HepG2 (cell line): ENCODE results near the gene BICDL2. TPM values are rescaled to one million over a fixed set of nuclear protein-coding genes. Genes with fewer than 3 reads are reported as not detected.

Experiments used
- ELF1 ChIP-seq: sonication (generic); formaldehyde crosslinking; IDR thresholded peaks from 2 replicates; pipeline ENCODE4 v1.4.0; 2020; ENCODE audit warnings: missing genetic modification reagents
- FOXO1 ChIP-seq: sonication (generic); formaldehyde crosslinking; IDR thresholded peaks from 2 replicates; pipeline ENCODE4 v1.4.0; 2020; ENCODE audit warnings: missing genetic modification reagents
- HDAC1 ChIP-seq: sonication (generic); formaldehyde crosslinking; IDR thresholded peaks from 2 replicates; pipeline ENCODE4 v1.5.1; 2020; ENCODE audit warnings: mild to moderate bottlenecking, missing genetic modification reagents
- JUND ChIP-seq: sonication (generic); formaldehyde crosslinking; IDR thresholded peaks from 2 replicates; pipeline ENCODE4 v1.8.0; 2022; ENCODE audit warnings: mild to moderate bottlenecking, missing genetic modification reagents
- KLF11 ChIP-seq: IDR thresholded peaks from 2 replicates; pipeline ENCODE4 v1.6.1; 2016; ENCODE audit warnings: missing compliant biosample characterization
- MTF2 ChIP-seq: sonication (generic); formaldehyde crosslinking; IDR thresholded peaks from 2 replicates; pipeline ENCODE4 v1.5.0; 2020; ENCODE audit warnings: missing genetic modification reagents, borderline replicate concordance
- MXD3 ChIP-seq: IDR thresholded peaks from 2 replicates; pipeline ENCODE4 v1.6.1; 2016; ENCODE audit warnings: mild to moderate bottlenecking, missing biosample characterization, missing genetic modification reagents
- NFKB2 ChIP-seq: sonication (generic); formaldehyde crosslinking; IDR thresholded peaks from 2 replicates; pipeline ENCODE4 v1.4.0; 2020; ENCODE audit warnings: missing genetic modification reagents, borderline replicate concordance
- PHF5A ChIP-seq: IDR thresholded peaks from one replicate; pipeline ENCODE4 v1.6.1; 2018; ENCODE audit warnings: low read depth, missing genetic modification reagents; ENCODE audit not compliant: unreplicated experiment
- PITX1 ChIP-seq: sonication (generic); formaldehyde crosslinking; IDR thresholded peaks from 2 replicates; pipeline ENCODE4 v1.5.1; 2020; ENCODE audit warnings: mild to moderate bottlenecking, missing genetic modification reagents
- POLR2G ChIP-seq: fragments of 200-400 bp; formaldehyde crosslinking; IDR thresholded peaks from 2 replicates; pipeline ENCODE4 v1.6.1; 2018; ENCODE audit warnings: mild to moderate bottlenecking, low read depth, low read length, moderate library complexity
- RBFOX2 ChIP-seq: fragments of 200-400 bp; formaldehyde crosslinking; IDR thresholded peaks from 2 replicates; pipeline ENCODE4 v1.6.1; 2017; ENCODE audit warnings: low read depth, mild to moderate bottlenecking, low read length
- RNF219 ChIP-seq: sonication (generic); formaldehyde crosslinking; IDR thresholded peaks from 2 replicates; pipeline ENCODE4 v1.5.0; 2020; ENCODE audit warnings: mild to moderate bottlenecking, missing genetic modification reagents
- SKIL ChIP-seq: sonication (generic); formaldehyde crosslinking; IDR thresholded peaks from 2 replicates; pipeline ENCODE4 v1.8.0; 2022; ENCODE audit warnings: missing genetic modification reagents, mild to moderate bottlenecking, moderate library complexity, borderline replicate concordance
- ZNF274 ChIP-seq: sonication (generic); formaldehyde crosslinking; IDR thresholded peaks from 2 replicates; pipeline ENCODE4 v1.5.1; 2020; ENCODE audit warnings: mild to moderate bottlenecking, missing genetic modification reagents
- ZNF317 ChIP-seq: sonication (generic); formaldehyde crosslinking; IDR thresholded peaks from 2 replicates; pipeline ENCODE4 v1.5.0; 2020; ENCODE audit warnings: mild to moderate bottlenecking, missing genetic modification reagents
- ZNF383 ChIP-seq: sonication (generic); formaldehyde crosslinking; IDR thresholded peaks from 2 replicates; pipeline ENCODE4 v1.4.0; 2020; ENCODE audit warnings: missing genetic modification reagents, mild to moderate bottlenecking, borderline replicate concordance
- ZNF496 ChIP-seq: sonication (generic); formaldehyde crosslinking; IDR thresholded peaks from 2 replicates; pipeline ENCODE4 v1.8.1; 2023; ENCODE audit warnings: mild to moderate bottlenecking, moderate library complexity, missing genetic modification reagents; ENCODE audit not compliant: insufficient replicate concordance
- ZNF775 ChIP-seq: sonication (generic); formaldehyde crosslinking; IDR thresholded peaks from 2 replicates; pipeline ENCODE4 v1.4.0; 2020; ENCODE audit warnings: missing genetic modification reagents, mild to moderate bottlenecking, moderate library complexity, borderline replicate concordance
- ZSCAN29 ChIP-seq: sonication (generic); formaldehyde crosslinking; conservative IDR thresholded peaks from 2 replicates; pipeline ENCODE4 v1.4.0; 2020; ENCODE audit warnings: mild to moderate bottlenecking, missing genetic modification reagents
- polyA plus RNA-seq, 8 experiments: library from polyadenylated mRNA; depleted of rRNA in 3 of 8; stranded (reverse) in 7 of 8; unstranded in 1 of 8; fragments of >200 nt; fragmentation: Illumina TruSeq in 4 of 8; extraction: Trizol in 4 of 8; gene quantifications; 2 replicates each; pipeline versions ENCODE4 v1.2.1 to v1.2.3, GENCODE V29; 2011 to 2016; ENCODE audit warnings: low read depth in 4 of 8, missing spikeins in 1 of 8, mixed read lengths in 1 of 8; ENCODE audit not compliant: insufficient read depth in 1 of 8
- total RNA-seq, 5 experiments: library from RNA; depleted of rRNA; stranded (reverse); fragments of >200 nt; fragmentation: Illumina TruSeq; extraction: Trizol; gene quantifications; 2 replicates each; pipeline ENCODE4 v1.2.3, GENCODE V29; 2016; ENCODE audit warnings: low read depth in 1 of 5
- TF ChIP-seq, protein P1 (sequence below): sonication (generic); formaldehyde crosslinking; IDR thresholded peaks from 2 replicates; pipeline ENCODE4 v1.5.0; 2020; ENCODE audit warnings: mild to moderate bottlenecking, missing genetic modification reagents, moderate library complexity
- TF ChIP-seq, protein P2 (sequence below): sonication (generic); formaldehyde crosslinking; IDR thresholded peaks from 2 replicates; pipeline ENCODE4 v1.4.0; 2020; ENCODE audit warnings: missing genetic modification reagents, borderline replicate concordance

BICDL2 gene
- total and polyA plus RNA-seq, 2 of the 13 experiments (the other 11 are each of a cell fraction or from before 2014, with no cell fraction given): 0.12 TPM; not detected in 1

- TF ChIP-seq POLR2G (peak; percentile 79), MXD3 (CRISPR knock-in tag) (0 out of 2 replicates have a peak, but pooled peaks have one; percentile 25), KLF11 (CRISPR knock-in tag) (peak; percentile 57), SKIL (CRISPR knock-in tag) (peak; percentile 70), ZNF496 (CRISPR knock-in tag) (no peak), ZNF383 (CRISPR knock-in tag) (no peak), ZNF775 (CRISPR knock-in tag) (no peak), ZNF274 (CRISPR knock-in tag) (no peak), ELF1 (CRISPR knock-in tag) (0 out of 2 replicates have a peak, but pooled peaks have one; percentile 23), MTF2 (CRISPR knock-in tag) (no peak), FOXO1 (CRISPR knock-in tag) (no peak; the same call in 1 of the 2 replicates), NFKB2 (no peak), ZNF317 (CRISPR knock-in tag) (peak; percentile 10; the same call in 1 of the 2 replicates), PITX1 (CRISPR knock-in tag) (peak; percentile 46; the same call in 1 of the 2 replicates), HDAC1 (CRISPR knock-in tag) (peak; percentile 80), RNF219 (CRISPR knock-in tag) (no peak; the same call in 1 of the 2 replicates), ZSCAN29 (no peak), RBFOX2 (no peak), JUND (peak; percentile 95), PHF5A (CRISPR knock-in tag) (no peak)
- TF ChIP-seq, protein P1, sequence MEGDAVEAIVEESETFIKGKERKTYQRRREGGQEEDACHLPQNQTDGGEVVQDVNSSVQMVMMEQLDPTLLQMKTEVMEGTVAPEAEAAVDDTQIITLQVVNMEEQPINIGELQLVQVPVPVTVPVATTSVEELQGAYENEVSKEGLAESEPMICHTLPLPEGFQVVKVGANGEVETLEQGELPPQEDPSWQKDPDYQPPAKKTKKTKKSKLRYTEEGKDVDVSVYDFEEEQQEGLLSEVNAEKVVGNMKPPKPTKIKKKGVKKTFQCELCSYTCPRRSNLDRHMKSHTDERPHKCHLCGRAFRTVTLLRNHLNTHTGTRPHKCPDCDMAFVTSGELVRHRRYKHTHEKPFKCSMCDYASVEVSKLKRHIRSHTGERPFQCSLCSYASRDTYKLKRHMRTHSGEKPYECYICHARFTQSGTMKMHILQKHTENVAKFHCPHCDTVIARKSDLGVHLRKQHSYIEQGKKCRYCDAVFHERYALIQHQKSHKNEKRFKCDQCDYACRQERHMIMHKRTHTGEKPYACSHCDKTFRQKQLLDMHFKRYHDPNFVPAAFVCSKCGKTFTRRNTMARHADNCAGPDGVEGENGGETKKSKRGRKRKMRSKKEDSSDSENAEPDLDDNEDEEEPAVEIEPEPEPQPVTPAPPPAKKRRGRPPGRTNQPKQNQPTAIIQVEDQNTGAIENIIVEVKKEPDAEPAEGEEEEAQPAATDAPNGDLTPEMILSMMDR (CRISPR knock-in tag): 0 out of 2 replicates have a peak, but pooled peaks have one; percentile 8
- TF ChIP-seq, protein P2, sequence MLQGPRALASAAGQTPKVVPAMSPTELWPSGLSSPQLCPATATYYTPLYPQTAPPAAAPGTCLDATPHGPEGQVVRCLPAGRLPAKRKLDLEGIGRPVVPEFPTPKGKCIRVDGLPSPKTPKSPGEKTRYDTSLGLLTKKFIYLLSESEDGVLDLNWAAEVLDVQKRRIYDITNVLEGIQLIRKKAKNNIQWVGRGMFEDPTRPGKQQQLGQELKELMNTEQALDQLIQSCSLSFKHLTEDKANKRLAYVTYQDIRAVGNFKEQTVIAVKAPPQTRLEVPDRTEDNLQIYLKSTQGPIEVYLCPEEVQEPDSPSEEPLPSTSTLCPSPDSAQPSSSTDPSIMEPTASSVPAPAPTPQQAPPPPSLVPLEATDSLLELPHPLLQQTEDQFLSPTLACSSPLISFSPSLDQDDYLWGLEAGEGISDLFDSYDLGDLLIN: 0 out of 2 replicates have a peak, but pooled peaks have one; percentile 77
Measured at GRCh38 chr16:3065069-3065741, 28.5 kb upstream of the BICDL2 start, which contains the start of gene IL32 (continued).
